Measurements from ENCODE around the gene NOL11. TPM values are rescaled to one million over a fixed set of nuclear protein-coding genes. Genes with fewer than 3 reads are reported as not detected.
"Not testable (repeated sequence)": the region's sequence is repeated elsewhere in the genome, so short reads cannot be mapped to it uniquely, and the experiment has no call there.

Gene NOL11
- polyA plus RNA-seq, 2 of the 4 experiments (the other 2 are of a cell fraction) = 79.6 to 118 TPM

DNA sequence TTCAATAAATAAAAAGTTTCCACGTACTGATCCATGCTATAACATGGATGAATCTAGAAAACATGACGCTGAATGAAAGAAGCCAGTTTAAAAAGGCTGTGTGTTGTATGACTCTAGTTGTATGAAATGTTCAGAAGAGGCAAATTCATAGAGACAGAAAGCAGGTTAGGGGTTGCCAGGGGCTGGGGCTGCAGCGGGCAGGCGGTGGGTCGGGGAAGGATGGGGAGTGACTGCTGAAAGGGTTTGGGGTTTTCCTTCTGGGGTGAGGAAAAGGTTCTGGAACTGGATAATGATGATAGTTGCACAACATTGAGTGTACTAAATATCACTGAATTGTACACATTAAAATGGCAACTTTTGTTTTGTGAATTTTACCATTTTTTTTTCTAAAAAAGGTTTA lies 36.3 kb downstream of the NOL11 start (continued):
- TF ChIP-seq NR3C1 (IDR thresholded peaks at IDR 0.05) = no peak
- TF ChIP-seq FOSL2 (IDR thresholded peaks at IDR 0.05) = no peak
- TF ChIP-seq FOSL2 (CRISPR knock-in tag; IDR thresholded peaks at IDR 0.05) = no peak
- TF ChIP-seq, protein P1, sequence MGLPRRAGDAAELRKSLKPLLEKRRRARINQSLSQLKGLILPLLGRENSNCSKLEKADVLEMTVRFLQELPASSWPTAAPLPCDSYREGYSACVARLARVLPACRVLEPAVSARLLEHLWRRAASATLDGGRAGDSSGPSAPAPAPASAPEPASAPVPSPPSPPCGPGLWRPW (IDR thresholded peaks at IDR 0.05) = no peak
- no peak for TF ChIP-seq EHMT2 (IDR thresholded peaks at IDR 0.05; ENCODE audit: low read depth)
- no peak for TF ChIP-seq RCOR1 (IDR thresholded peaks at IDR 0.05; ENCODE audit: low read depth, low read length)
- TF ChIP-seq, protein P2, sequence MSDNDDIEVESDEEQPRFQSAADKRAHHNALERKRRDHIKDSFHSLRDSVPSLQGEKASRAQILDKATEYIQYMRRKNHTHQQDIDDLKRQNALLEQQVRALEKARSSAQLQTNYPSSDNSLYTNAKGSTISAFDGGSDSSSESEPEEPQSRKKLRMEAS (IDR thresholded peaks at IDR 0.05) = no peak

- WGBS (ENCODE audit: missing lambda C conversion rate) = 97% methylated on average over 8 of the region's 8 CpGs
- H3K4me1 ChIP-seq; ATAC-seq; H3K4me2 ChIP-seq; FAIRE-seq; H3K4me3 ChIP-seq; H3K27ac ChIP-seq; H3K9me3 ChIP-seq; DNase-seq (ENCODE audit: low read depth in 1 of 2, low spot score in 1 of 2): not testable (repeated sequence)
- ChIA-PET CTCF (interaction anchor here (0.6 to 1.4 kb wide), 2 partner anchors 9 to 644 kb away, joined by 3 to 4 read pairs; no protein-coding TSS in a partner anchor), POLR2A (interaction anchor here (0.7 kb wide), 1 partner anchor 600 kb away, joined by 3 read pairs; no protein-coding TSS in a partner anchor)
Measured at GRCh38 chr17:67754686-67755085, 37.0 kb downstream of the NOL11 start.

GRCh38 chr17:67756766-67757165 lies 39.0 kb downstream of the NOL11 start:
- H3K9me3 ChIP-seq; ATAC-seq; H3K27ac ChIP-seq; DNase-seq (ENCODE audit: low read depth in 1 of 2, low spot score in 1 of 2); H3K4me3 ChIP-seq; H3K4me2 ChIP-seq; POLR2A ChIA-PET; H3K4me1 ChIP-seq; FAIRE-seq: not testable (repeated sequence)
- CTCF ChIA-PET = interaction anchor here (0.5 to 1.0 kb wide), 3 partner anchors 68 to 143 kb away, joined by 3 read pairs; partner anchors contain the start of gene BPTF
- WGBS (ENCODE audit: missing lambda C conversion rate) = 96% methylated on average over 9 of the region's 9 CpGs

- no peak for FAIRE-seq
- 0 out of 3 replicates have a peak, but pooled peaks cover 3% of the 10 kb centered on the region for H3K4me1 ChIP-seq
- no peak for TF ChIP-seq EHF (CRISPR knock-in tag; IDR thresholded peaks at IDR 0.05)
- TF ChIP-seq JUNB (IDR thresholded peaks at IDR 0.05) = no peak
- TF ChIP-seq SREBF2 (IDR thresholded peaks at IDR 0.05) = no peak
- TF ChIP-seq NR3C1 (IDR thresholded peaks at IDR 0.05) = no peak
- TF ChIP-seq CHD2 (IDR thresholded peaks at IDR 0.05; ENCODE audit: low read length, partially characterized antibody) = no peak
- 61% methylated on average over 11 of the region's 11 CpGs for WGBS (ENCODE audit: missing lambda C conversion rate)
- no peak for DNase-seq (ENCODE audit: low read depth in 1 of 2, low spot score in 1 of 2)
- no peak overlapping the region for H3K4me3 ChIP-seq
- H3K9me3 ChIP-seq = no peaks in the 10 kb centered on the region
- ChIA-PET POLR2A (interaction anchor here (0.8 kb wide), 1 partner anchor 65 kb away, joined by 3 read pairs; the partner anchor contains the start of gene BPTF), CTCF (interaction anchor here (0.6 to 1.5 kb wide), 5 partner anchors 14 to 43 kb away, joined by 3 to 7 read pairs (median 3); partner anchors contain the start of gene NOL11)
- H3K4me2 ChIP-seq = no peak overlapping the region
- no peak overlapping the region for H3K27ac ChIP-seq
- ATAC-seq = peak; percentile 43 to 54; a peak in 4 of 6 replicates
Measured at GRCh38 chr17:67759355-67760171, 41.8 kb downstream of the NOL11 start.

DNA sequence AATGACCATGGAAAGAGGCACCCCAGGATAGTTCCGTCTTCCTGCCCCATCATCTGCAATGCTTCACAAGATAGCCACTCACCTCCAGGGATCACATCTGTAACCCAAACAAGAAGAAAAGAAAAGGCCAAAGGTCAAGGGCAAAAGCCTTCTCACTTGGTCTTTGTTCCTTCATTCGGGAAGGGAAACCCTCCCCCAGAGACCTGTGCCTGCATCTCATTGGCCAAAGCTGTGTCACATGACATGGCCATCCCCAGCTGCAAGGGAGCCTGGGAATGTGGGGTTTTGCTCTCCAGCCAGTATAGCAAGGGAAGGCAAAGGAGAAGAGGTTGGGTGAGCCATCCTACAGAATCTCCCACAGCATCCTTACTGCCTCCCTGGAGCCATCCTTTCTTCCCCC lies 47.9 kb downstream of the NOL11 start:
- TF ChIP-seq KDM5A (IDR thresholded peaks at IDR 0.05) = no peak
- TF ChIP-seq USF2 (IDR thresholded peaks at IDR 0.05) = 0 out of 2 replicates have a peak, but pooled peaks have one; percentile 40
- no peak for TF ChIP-seq SREBF2 (IDR thresholded peaks at IDR 0.05)
- TF ChIP-seq, protein P3, sequence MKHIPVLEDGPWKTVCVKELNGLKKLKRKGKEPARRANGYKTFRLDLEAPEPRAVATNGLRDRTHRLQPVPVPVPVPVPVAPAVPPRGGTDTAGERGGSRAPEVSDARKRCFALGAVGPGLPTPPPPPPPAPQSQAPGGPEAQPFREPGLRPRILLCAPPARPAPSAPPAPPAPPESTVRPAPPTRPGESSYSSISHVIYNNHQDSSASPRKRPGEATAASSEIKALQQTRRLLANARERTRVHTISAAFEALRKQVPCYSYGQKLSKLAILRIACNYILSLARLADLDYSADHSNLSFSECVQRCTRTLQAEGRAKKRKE (CRISPR knock-in tag; IDR thresholded peaks at IDR 0.05; ENCODE audit: low read depth) = no peak
- TF ChIP-seq JUNB (IDR thresholded peaks at IDR 0.05) = no peak
- TF ChIP-seq, protein P4, sequence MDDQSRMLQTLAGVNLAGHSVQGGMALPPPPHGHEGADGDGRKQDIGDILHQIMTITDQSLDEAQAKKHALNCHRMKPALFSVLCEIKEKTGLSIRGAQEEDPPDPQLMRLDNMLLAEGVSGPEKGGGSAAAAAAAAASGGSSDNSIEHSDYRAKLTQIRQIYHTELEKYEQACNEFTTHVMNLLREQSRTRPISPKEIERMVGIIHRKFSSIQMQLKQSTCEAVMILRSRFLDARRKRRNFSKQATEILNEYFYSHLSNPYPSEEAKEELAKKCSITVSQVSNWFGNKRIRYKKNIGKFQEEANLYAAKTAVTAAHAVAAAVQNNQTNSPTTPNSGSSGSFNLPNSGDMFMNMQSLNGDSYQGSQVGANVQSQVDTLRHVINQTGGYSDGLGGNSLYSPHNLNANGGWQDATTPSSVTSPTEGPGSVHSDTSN (IDR thresholded peaks at IDR 0.05) = no peak
- TF ChIP-seq BCL3 (IDR thresholded peaks at IDR 0.05) = no peak
- no peaks in the 10 kb centered on the region for H3K4me1 ChIP-seq
- H3K27ac ChIP-seq = no peak overlapping the region
- WGBS (ENCODE audit: missing lambda C conversion rate) = 76% methylated on average over 2 of the region's 2 CpGs
- POLR2A ChIA-PET = no interaction called here
- H3K9me3 ChIP-seq = no peaks in the 10 kb centered on the region
- H3K4me2 ChIP-seq = no peak overlapping the region
- CTCF ChIA-PET = interaction anchor here (1.1 to 1.4 kb wide), 4 partner anchors 14 to 43 kb away, joined by 3 to 4 read pairs (median 4); no protein-coding TSS in a partner anchor
- DNase-seq (ENCODE audit: low read depth in 1 of 2, low spot score in 1 of 2) = peak in 1 of 2 experiments; percentile 22
- ATAC-seq = peak in 1 of 2 experiments; percentile 51; a peak in 3 of 6 replicates
- no peak overlapping the region for H3K4me3 ChIP-seq
- FAIRE-seq = no peak
